ENCODE data around the gene SLC7A9.
"Not testable (repeated sequence)": the region's sequence is repeated elsewhere in the genome, so short reads cannot be mapped to it uniquely, and the experiment has no call there.

The SLC7A9 gene

DNA sequence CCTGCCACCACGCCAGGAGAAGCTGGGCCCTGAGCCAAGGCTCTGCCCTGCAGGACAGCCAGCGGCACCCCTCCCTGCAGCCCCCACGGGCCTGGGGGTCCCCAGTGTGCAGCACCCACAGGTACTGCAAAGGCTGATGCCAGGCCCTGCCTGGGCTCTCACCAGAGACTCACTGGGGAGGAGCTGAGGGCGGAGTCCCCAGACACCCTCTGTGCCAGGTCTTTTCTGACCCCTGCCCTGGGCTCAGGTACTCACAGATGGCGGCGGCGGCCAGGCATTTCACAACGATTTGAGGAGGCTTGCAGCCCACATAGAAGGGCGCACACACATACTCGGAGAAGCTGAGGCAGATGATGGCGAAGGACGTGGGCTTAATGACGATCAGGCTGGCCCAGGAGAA, 5.7 kb downstream of the SLC7A9 start:
- DNase-seq (ENCODE audit: low spot score) = no peak

DNA sequence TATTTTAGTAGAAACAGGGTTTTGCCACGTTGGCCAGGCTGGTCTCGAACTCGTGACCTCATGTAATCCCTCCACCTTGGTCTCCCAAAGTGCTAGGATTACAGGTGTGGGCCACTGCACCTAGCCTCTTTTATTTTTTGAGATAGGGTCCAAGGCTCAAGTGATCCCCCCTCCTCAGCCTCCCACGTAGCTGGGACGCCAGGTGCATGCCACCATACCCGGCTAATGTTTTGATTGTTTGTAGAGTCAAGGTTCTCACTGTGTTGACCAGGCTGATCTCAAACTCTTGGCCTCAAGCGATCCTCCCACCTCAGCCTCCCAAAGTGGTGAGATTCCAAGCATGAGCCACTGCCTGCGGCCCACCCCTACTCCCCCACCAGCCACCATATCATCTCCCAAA, 6.3 kb downstream of the SLC7A9 start:
- no peak for DNase-seq (ENCODE audit: low spot score)

DNA sequence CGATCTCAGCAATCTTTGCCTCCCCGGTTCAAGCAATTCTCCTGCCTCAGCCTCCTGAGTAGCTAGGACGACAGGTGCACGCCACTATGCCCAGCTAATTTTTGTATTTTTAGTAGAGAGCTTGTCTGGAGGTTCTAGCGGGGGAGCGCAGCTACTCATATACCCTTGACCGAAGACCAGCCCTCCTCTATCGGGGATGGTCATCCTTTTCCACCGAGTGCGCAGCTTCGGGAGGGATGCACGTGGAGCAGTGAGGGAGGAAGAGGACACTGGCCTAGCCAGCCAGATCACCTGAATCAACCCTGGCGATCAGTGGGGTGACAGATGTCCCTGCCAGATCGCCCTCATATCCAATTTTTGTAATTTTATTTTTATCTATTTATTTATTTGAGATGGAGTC, 6.8 kb downstream of the SLC7A9 start:
- no peak for DNase-seq (ENCODE audit: low spot score)

DNA sequence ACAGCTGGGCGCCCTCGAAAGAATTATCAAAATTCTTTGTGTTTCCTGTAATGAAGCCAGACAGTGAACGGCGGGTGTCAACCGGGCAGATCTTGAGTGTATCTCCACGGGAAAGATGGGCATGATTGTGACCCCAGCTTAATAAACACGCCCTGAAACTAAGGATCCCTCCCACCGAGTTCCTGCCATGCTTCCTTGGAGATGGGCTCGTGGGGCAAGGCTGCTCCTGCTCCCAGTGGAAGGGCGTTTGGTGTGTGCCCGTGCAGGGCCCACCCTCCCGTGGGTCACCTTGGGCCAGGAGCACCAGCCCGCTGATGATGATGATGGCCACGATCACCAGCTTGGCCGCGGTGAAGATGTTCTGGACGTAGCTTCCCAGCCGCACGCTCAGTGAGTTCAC, 7.4 kb downstream of the SLC7A9 start:
- no peak for DNase-seq (ENCODE audit: low spot score)

DNA sequence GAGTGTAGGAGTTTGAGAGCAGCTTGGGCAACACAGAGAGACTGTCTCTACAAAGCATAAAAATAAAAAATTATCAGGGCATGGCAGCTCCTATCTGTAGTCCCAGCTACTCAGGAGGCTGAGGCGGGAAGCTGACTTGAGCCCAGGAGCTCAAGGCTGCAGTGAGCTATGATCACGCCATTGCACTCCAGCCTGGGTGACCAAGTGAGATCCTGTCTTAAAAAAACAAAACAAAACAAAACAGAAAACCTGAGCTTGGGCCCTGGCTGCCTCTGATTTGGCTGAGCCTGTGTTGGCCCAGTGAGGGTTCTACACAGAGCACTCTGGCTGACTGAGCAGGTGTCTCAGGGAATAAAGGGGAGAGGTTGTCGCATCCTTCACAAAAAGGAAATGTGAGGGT, 8.0 kb downstream of the SLC7A9 start:
- no peak for DNase-seq (ENCODE audit: low spot score)

DNA sequence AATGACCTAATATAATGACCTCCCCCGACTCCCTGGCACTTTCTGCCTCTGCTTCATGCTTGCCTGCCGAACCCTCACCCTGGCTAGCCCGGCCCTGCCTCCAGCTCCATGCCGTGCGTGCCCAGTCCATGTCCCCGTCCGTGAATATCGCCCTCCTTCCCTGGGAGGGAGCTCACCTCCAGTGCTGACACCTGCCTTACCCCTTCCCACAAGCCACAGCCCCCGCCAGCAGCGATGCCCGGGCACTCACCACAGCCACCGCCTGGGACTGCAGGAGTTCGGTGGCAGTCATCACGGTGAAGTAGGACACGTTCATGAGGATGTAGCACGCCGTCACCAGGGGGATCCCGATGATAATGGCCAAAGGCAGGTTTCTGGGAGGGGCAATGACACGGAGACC, 10.0 kb downstream of the SLC7A9 start:
- no peak for DNase-seq (ENCODE audit: low spot score)

DNA sequence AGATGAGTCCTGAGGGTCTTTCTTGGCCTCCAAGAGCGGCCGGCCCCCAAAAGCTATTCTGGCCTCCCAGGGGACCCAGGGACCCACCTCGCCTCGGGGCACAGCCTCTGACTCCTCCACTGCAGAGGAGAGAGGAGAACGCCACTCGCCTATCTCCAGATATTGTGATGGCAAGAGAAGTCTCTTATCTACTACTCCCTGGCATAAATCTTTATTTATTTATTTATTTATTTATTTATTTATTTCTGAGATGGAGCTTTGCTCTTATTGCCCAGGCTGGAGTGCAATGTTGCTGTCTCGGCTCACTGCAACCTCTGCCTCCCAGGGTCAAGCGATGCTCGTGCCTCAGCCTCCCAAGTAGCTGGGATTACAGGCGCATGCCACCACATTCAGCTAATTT, 11.0 kb downstream of the SLC7A9 start:
- DNase-seq (ENCODE audit: low spot score) = no peak

DNA sequence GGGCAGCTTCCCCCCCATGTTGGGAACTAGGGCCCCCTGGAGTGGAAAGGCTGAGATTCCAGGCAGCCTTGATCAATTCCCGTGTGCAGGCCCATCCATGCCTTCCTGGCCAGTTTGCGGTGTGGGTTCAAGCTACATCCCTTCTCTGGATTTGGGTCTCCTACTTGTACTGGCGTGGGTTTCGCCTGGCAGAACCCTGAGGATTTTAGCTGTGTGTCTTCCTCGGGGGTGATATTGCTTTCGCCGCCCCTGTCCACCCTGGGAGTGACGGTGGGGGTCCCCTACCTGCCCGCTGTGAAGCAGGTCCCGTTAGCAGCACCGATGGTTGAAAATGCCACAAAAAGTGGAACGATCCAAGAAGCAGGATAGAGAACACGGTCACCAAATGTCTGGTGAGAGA, 11.4 kb downstream of the SLC7A9 start:
- no peak for DNase-seq (ENCODE audit: low spot score)

DNA sequence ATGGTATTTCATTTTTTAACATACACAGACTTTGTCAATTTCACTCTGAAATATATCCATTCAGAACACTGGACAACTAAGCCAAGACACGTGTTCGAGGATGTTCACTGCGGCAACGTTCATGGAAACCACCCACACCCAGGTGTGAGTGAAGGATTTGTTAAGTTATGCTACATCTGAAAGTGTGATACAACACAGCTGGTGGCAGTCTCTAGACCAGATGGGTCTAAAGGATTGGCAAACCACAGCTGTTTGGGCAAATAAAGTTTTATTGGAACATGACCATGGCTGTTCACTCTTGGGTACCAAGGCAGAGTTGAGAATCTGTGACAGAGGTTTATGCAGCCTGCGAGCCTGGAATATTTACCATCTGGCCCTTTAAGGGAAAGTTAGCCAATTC, 12.0 kb downstream of the SLC7A9 start:
- DNase-seq (ENCODE audit: low spot score) = no peak

DNA sequence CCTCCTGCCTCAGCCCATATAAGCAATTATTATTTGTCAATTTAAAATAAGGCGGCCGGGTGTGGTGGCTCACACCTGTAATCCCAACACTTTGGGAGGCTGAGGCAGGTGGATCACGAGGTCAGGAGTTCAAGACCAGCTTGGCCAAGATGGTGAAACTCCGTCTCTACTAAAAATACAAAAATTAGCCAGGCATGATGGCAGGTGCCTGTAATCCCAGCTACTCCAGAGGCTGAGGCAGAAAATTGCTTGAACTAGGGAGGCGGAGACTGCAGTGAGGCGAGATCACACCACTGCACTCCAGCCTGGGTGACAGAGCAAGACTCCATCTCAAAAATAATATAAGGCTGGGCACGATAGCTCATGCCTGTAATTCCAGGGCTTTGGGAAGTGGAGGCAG, 12.7 kb downstream of the SLC7A9 start:
- DNase-seq (ENCODE audit: low spot score) = not testable (repeated sequence)

DNA sequence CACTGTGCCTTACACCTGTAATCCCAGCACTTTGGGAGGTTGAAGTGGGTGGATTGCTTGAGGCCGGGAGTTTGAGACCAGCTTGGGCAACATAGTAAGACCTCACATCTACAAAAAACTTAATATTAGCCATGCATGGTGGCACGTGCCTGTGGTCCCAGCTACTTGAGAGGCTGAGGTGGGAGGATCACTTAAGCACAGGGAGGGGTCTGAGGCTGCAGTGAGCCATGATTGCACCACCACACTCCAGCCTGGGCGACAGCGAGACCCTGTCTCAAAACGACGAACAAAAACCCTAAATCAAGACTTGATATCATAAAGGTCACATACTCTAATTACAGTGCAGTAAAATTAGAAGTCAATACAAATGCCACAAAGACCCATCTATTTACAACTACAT, 17.4 kb downstream of the SLC7A9 start:
- no peak for DNase-seq (ENCODE audit: low spot score)

DNA sequence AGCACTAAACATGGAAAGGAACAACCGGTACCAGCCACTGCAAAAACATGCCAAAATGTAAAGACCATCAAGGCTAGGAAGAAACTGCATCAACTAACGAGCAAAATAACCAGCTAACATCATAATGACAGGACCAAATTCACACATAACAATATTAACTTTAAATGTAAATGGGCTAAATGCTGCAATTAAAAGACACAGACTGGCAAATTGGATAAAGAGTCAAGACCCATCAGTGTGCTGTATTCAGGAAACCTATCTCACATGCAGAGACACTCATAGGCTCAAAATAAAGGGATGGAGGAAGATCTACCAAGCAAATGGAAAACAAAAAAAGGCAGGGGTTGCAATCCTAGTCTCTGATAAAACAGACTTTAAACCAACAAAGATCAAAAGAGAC, 21.5 kb downstream of the SLC7A9 start:
- not testable (repeated sequence) for DNase-seq (ENCODE audit: low spot score)

DNA sequence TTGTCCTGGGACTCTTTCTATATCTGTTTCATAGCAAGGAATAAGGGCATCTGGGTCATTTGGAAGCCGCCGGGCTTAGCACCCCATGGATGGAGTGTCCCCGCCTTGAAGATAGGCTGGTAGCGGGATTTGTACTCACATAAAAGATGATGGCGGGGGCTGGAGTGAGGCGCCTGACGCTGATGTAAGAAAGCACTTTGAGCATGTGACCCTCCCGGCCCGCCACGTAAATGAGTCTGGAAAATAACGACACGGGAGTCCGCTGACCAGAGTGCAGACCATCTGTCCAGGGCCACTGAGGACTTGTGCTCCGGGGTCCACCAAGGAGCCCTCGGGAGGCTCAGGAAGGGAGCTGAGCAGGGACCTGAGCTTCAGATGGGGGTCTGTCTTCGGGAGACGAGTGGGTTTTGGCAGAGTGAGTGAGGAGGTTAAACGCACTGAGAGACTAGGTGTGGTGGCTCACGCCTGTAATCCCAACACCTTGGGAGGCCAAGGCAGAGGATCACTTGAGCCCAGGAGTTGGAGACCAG, 25.8 kb downstream of the SLC7A9 start:
- DNase-seq (ENCODE audit: low spot score) = no peak

DNA sequence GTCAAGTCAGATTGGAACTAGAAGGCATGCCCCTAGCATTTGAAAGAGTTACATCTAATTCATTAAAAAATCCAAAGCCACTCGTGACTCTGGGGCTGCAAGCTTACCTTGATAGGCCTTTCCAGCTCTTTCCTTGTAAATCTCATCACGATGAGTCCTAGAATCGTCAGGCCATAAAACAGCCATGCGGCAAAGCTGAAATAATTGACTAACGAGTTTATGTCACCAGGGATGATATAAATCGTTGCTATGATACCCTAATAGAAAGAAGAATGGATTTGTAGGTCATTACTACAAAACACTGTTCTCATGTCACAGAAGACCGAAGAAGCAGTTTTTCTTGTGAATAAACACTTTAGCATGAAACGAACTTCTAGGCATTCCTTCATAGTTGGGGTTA, 27.5 kb downstream of the SLC7A9 start:
- DNase-seq (ENCODE audit: low spot score) = no peak

DNA sequence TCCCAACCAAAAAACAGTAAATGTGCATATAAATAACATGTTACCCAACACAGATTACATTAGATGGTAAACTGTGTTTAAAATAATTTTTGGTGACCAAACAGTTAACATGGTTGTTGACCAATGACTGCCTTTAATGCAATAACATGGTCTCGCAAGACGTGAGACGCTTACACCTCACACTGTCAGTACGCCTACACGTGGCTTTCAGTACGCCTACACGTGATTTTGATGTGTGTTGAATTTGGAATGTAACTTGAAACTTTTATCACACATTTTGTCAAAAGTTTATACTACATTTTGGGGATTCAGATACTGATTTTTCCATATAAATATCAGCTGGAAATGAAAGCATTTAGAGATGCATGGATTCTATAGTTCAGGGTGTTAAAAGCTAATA, 32.0 kb downstream of the SLC7A9 start:
- DNase-seq (ENCODE audit: low spot score) = no peak

DNA sequence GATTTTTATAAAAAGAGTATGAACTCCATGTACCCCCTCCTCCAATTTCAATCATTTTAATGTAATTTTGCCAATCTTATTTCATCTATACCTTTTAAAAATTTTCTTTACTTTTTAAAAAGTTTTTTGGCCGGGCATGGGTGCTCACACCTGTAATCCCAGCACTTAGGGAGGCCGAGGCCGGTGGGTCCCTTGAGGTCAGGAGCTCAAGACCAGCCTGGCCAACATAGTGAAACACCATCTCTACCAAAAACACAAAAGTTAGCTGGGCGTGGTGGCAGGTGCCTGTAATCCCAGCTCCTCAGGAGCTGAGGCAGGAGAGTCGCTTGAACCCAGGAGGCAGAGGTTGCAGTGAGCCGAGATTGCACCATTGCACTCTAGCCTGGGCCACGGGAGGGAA, 36.2 kb downstream of the SLC7A9 start:
- not testable (repeated sequence) for DNase-seq (ENCODE audit: low spot score)

DNA sequence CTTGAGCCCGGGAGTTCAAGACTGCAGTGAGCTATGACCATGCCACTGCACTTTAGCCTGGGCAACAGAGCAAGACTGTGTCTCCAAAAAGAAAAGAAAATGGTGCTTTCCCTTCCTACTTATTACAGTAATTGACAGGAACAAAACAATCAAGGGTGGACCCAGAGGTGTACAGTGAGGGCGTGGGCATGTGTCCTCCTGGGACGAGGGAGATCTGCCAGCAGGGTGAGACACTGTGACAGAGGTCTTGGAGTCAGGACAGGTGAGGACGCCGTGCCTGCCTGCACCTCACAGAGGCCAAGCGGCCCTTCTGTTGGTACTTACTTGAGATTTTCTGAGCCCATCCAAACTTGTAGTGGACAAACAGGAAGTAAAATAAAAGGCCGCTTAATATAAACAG, 36.7 kb downstream of the SLC7A9 start:
- not testable (repeated sequence) for DNase-seq (ENCODE audit: low spot score)

DNA sequence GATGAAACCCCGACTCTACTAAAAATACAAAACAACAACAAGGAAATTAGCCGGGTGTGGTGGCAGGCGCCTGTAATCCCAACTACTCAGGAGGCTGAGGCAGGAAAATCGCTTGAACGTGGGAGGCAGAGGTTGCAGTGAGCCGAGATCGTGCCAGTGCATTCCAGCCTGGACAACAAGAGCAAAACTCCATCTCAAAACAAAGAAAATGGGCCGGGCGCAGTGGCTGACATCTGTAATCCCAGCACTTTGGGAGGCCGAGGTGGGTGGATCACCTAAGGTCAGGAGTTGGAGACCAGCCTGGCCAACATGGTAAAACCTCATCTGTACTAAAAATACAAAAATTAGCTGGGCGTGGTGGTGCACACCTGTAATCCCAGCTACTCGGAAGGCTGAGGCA, 37.5 kb downstream of the SLC7A9 start:
- DNase-seq (ENCODE audit: low spot score) = not testable (repeated sequence)

DNA sequence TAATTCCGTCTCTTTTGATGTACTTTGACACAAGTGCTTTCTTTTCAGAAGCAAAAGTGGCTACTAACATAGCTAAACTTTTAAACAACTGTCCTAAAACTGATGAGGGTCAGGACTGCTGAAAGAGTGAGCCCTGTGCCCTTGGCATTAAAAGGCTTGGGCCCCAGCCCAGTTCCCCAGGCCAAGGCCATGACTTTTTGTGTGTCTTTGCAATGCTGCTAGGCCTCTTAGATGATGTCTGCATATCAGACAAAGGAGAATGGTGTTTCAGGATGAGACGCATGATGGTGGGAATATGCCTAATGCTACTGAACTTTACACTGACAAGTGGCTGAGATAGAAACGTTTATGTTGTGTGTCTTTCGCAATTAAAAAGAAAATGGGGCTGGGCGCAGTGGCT, 38.0 kb downstream of the SLC7A9 start:
- no peak for DNase-seq (ENCODE audit: low spot score)

DNA sequence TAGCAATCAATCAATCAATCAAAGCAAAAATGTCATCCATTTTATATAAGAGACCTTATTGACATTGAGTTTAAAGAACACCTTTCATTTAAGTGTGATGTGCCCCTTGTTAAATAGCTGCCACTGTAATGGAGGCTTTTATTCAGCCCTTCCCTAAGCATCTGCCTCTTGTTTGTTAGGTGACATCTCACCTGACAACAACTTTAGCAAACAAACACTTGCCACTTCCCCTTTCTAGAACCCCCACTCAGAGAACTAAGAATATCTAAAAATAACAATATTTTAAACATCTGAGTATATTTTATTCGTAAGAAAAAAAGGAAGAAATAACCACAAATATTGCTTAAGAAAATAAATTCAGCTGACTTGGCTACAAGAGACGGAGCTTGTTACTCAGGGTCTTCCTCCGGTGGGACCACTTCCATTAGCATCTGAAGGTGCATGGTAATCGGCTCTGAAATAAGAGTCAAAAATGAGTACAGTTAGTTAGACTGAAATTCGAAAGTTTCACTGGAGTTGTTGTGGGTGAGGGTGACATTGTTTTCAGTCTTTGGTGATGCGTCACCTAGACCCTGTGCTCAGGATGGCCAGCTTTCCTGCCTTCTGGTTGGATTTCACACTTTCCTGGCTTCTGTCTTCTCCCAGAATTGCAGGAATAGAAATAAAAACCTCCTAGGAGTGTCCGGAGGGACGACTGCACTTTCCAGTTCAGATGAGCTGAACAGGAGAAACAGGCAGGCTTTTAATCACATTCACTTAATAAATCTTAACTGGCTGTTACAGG, 39.1 kb downstream of the SLC7A9 start:
- DNase-seq (ENCODE audit: low spot score) = peak; percentile 52

DNA sequence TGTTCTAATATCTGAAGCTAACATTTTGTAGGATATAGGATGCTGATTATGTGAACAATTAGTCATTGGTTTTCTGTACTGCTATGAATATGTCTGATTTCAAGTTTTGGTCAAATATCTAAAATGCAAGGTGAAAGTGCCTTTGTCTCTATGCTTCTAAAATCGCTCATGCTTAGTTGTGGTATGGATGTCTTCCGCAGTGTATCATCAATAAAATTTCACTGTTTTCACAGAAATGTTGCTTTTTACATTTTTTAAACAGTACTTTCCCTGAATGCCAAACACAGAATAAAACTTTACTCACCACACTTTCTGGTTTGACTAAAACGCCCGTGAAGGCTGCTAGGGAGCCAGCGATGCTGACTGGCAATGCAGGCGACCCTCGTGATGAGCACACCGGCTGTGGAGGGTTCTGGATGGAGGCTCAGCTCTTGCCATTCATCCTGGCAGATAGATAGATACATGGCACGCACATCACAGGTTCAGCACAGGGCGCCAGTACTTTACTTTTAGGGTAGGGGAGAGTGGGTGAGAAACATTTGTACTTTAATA, 40.1 kb downstream of the SLC7A9 start:
- DNase-seq (ENCODE audit: low spot score) = no peak

DNA sequence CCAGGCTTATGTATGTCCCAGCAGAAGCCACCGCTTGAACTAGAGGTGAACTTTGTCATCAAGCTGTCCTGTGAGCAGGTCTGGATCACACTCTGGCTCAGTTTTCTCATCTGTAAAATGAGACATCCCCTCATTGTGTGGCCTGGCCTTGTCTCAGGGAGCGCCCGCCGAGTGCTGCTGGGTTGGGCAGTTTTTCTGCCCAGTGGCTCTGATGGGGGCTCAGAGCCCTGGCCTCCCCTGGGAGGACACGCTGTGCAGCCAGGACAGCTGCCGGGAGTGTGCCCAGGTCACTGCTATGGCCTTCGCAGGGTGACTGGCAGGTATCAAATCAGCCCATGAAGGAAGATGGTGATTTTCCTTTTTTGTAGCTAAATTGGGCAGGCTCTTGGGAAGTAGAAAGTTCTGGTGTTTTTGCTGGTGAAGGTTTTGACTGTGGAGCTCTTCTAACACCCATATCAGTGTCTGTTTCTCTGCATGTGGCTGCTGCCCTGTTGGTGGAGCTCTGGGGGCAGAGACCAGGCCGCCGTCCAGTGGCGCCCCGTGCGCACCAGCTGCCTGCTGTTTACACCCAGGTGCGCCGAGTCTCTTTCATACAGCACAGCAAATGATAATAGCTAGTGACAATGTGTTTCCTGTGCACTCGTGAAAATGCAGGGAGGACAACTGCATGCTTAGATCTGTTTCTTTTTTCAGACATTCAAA, 40.8 kb downstream of the SLC7A9 start:
- DNase-seq (ENCODE audit: low spot score) = no peak

DNA sequence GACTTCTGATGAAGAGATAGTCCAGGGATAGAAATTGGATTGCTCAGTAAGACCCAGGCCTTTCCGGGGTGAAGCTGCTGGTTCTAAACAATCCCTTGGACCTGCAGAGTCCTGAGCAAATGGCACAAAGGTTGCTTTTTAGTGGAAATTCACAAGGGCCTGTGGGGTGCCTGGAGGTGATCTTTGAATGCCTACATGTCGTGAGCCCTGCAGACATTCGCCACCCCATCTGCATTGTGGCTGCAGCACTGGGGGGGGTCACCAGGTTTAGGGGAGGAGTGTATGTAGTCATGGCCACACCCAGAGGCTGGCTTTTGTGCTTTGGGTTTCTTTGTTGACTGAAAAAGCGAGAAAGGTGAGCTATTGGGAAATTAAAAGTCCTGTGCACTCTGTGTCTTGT, 41.4 kb downstream of the SLC7A9 start:
- DNase-seq (ENCODE audit: low spot score) = no peak
